ENCODE data around the gene BGN. TPM values are rescaled to one million over a fixed set of nuclear protein-coding genes. Genes with fewer than 3 reads are reported as not detected.

BGN gene
- total RNA-seq, 1 experiment from 2014 or later = 1.2 TPM

GRCh38 chrX:153488231-153488914 lies 6.4 kb upstream of the BGN start:
- Histone ChIP-seq H3K56ac (ENCODE audit: insufficient read length, low read depth, low read length) (no peak overlapping the region), H3K9ac (ENCODE audit: extremely low read depth, insufficient read length, low read length) (no peak overlapping the region), H4K20me1 (ENCODE audit: control insufficient read depth, insufficient read depth, insufficient read length) (no peaks in the 10 kb centered on the region), H3K9me3 (ENCODE audit: control insufficient read depth, low read depth, low read length) (peaks cover 22% of the 10 kb centered on the region), H2BK12ac (ENCODE audit: insufficient read length, low read depth, low read length) (no peak overlapping the region), H3K4ac (ENCODE audit: low read depth, low read length) (no peak overlapping the region), H3K18ac (ENCODE audit: insufficient read length, low read depth, low read length) (no peak overlapping the region), H3K23me2 (ENCODE audit: insufficient read length, low read depth, low read length, poor library complexity, severe bottlenecking) (no peaks in the 10 kb centered on the region), H3K4me1 (ENCODE audit: insufficient read depth, low read length) (no peaks in the 10 kb centered on the region), H3K79me2 (ENCODE audit: insufficient read depth, low read length) (no peaks in the 10 kb centered on the region), H3K27ac (ENCODE audit: insufficient read length, low read depth, low read length) (no peak overlapping the region), H3K4me2 (ENCODE audit: insufficient read depth, insufficient read length, low read length) (no peak overlapping the region), H2BK5ac (ENCODE audit: insufficient read length, low read length) (no peak overlapping the region), H4K5ac (ENCODE audit: insufficient read length, low read depth, low read length) (no peak overlapping the region), H2BK15ac (ENCODE audit: low read depth, low read length) (no peak overlapping the region), H2AFZ (ENCODE audit: low read length) (no peak overlapping the region), H3K27me3 (ENCODE audit: insufficient read depth, low read length) (no peaks in the 10 kb centered on the region), H3K14ac (ENCODE audit: insufficient read depth, low read length) (no peak overlapping the region), H2BK120ac (ENCODE audit: low read depth, low read length, poor library complexity, severe bottlenecking) (no peak overlapping the region), H3K23ac (ENCODE audit: insufficient read length, low read depth, low read length) (no peak overlapping the region), H2BK20ac (ENCODE audit: low read depth, low read length, poor library complexity, severe bottlenecking) (no peak overlapping the region), H4K91ac (ENCODE audit: insufficient read length, low read depth, low read length) (no peak overlapping the region), H2AK5ac (ENCODE audit: insufficient read length, low read length) (no peak overlapping the region), H4K8ac (replicated peaks; ENCODE audit: insufficient read length, low read depth, low read length) (no peak overlapping the region), H3T11ph (ENCODE audit: low read length) (no peak overlapping the region), H3K79me1 (ENCODE audit: insufficient read depth, low read depth, low read length, poor library complexity, severe bottlenecking) (no peaks in the 10 kb centered on the region)
- Mint-ChIP-seq H3K4me1 (peaks cover 0 to 2% of the 10 kb centered on the region in 2 experiments; a peak in 1 of 4 replicates), H3K4me3 (no peak overlapping the region), H3K9me3 (peaks cover 35 to 58% of the 10 kb centered on the region in 2 experiments), H3K27me3 (ENCODE audit: low read depth) (peaks cover 2% of the 10 kb centered on the region), H3K36me3 (ENCODE audit: insufficient read depth in 1 of 3, low read depth in 3 of 3) (peaks cover 0 to 4% (median 0%) of the 10 kb centered on the region in 3 experiments; a peak in 1 of 7 replicates), H3K27ac (no peak overlapping the region)
- TF ChIP-seq CTCF (conservative IDR thresholded peaks at IDR 0.05) = no peak
- no peak for DNase-seq
- WGBS (ENCODE audit: extremely low coverage, insufficient read length, low lambda C conversion rate) = no CpG with 5 or more reads among the region's 27 CpGs
